HG03342 (cell line): ENCODE measurements around the gene TRIOBP.

Experiments
- ATAC-seq: cut with Tn5 transposase; IDR thresholded peaks from one replicate; pipeline ENCODE4 v1.9.1; 2021; ENCODE audit warnings: mild to moderate bottlenecking, moderate library complexity; ENCODE audit not compliant: unreplicated experiment

TRIOBP gene

DNA sequence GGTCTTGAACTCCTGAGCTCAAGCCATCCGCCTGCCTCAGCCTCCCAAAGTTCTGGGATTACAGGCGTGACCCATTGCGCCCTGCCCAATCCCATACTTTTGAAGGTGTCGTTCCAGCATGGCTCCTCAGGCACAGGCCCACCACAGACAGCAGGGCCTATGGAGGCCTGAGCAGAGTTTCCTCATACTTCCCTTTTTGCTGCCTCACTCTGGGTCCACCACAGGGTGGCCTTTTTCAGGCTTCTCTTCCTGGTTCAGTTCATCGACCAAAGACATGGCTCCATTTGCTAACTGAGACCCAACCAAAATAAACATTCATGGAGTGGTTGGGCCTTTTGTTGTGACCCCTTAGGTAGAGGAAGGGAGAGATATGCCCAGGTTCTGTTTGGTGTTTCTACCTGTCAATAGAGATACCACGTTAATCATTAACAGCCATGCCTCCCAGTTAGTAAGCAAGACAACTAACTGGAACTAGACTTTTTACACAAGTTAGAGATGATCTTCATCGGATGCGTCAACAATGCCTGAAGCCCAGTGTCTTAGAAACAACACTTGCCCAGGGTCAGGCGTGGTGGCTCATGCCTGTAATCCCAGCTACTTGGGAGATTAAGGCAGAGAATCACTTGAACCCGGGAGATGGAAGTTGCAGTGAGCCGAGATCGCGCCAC lies 35.1 kb downstream of the TRIOBP start:
- ATAC-seq, result no peak

GRCh38 chr22:37732699-37733607 lies 36.1 kb downstream of the TRIOBP start:
- no peak for ATAC-seq

- ATAC-seq, result no peak
Observed at GRCh38 chr22:37733625-37734401, 37.0 kb downstream of the TRIOBP start.

DNA sequence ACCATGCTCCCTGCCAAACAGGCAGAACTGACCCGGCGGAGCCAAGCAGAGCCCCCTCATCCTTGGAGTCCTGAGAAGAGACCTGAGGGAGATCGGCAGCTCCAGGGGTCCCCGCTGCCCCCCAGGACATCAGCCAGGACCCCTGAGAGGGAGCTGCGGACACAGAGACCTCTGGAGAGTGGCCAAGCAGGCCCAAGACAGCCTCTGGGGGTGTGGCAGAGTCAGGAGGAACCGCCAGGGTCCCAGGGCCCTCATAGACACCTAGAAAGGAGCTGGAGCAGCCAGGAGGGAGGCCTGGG lies 37.5 kb downstream of the TRIOBP start:
- ATAC-seq, result no peak

- ATAC-seq, result no peak
Observed at GRCh38 chr22:37734964-37735451, 38.2 kb downstream of the TRIOBP start.

GRCh38 chr22:37739035-37739434 lies 42.2 kb downstream of the TRIOBP start:
- no peak for ATAC-seq

GRCh38 chr22:37739611-37740049 lies 42.8 kb downstream of the TRIOBP start:
- ATAC-seq, result no peak

- ATAC-seq, result no peak
Observed at GRCh38 chr22:37740455-37741311, 43.8 kb downstream of the TRIOBP start.

- ATAC-seq, result no peak
Observed at GRCh38 chr22:37741312-37741795, 44.5 kb downstream of the TRIOBP start.

GRCh38 chr22:37742376-37743171 lies 45.7 kb downstream of the TRIOBP start:
- ATAC-seq, result no peak

DNA sequence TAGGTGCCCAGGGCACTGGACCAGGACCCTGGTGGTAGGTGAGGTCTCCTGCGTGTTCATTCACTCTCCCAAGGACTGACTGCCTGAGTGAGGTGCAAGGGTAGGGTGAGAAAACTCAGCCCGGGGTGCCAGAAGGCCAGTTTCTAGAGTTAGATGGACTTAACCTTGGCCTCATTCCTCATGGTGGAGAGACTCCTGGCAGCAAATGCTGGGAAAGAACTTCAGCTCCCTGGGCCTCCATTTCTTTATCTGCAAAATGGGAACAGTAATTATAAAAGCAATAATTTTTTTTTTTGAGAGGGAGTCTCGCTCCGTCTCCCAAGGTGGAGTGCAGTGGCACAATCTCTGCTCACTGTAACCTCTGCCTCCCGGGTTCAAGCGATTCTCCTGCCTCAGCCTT lies 47.7 kb downstream of the TRIOBP start:
- no peak for ATAC-seq

GRCh38 chr22:37745548-37746365 lies 48.9 kb downstream of the TRIOBP start:
- peak; percentile 58 for ATAC-seq

DNA sequence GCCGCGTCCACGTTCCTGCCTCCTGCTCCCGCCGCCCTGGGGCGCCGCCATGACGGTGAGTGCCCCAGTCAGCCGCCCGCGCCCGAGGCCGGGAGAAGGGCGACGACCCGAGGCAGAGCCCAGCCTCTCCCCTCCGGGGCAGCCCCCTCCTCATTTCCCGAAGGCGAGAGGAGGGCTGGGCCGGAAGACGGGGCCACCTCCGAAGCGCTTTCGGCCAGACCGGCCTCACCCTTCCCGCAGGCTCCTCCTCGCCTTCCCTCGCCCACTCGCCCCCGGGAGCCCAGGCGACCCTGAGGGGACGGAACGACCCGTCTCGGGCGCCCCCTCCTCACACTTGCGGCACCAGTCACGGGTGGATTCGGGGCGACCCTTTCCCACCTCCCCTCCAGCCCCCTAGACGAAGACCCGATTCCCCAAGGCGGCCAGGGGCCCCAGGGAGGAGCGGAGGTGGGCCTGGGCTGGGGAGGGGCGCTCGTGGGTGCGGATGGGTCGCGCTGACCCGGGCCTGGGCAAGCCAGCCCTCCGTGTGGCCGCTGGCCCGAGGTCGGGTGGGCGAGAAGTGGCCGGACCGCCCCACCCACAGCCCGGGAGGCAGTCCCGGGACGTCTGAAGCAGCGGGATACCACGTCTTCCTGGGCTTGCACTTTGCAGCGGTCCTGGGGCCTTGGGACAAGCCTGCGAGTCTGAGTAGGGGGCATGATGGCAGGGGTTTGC lies 49.7 kb downstream of the TRIOBP start:
- peak; percentile 24 for ATAC-seq

GRCh38 chr22:37747080-37747714 lies 50.3 kb downstream of the TRIOBP start:
- no peak for ATAC-seq

DNA sequence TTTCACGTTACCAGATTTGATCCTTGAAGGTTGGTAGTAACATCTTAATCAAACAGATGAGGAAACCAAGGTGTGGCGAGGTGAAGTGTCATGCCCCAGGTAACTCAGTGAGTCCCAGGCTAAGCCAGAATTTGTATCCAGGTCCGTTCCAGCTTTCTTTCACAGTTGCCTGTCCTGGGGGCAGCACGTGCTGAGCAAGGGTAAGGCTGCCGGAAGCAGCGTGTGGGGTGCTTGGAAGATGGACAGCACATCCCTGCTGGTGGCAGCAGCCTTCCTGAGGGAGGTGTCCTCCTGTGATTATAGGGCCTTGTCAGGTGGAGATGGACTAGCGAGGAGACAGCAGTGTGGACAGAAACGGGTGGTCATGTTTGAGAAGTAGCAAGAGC lies 50.9 kb downstream of the TRIOBP start:
- no peak for ATAC-seq

- ATAC-seq, result no peak
Observed at GRCh38 chr22:37748659-37749058, 51.8 kb downstream of the TRIOBP start.

DNA sequence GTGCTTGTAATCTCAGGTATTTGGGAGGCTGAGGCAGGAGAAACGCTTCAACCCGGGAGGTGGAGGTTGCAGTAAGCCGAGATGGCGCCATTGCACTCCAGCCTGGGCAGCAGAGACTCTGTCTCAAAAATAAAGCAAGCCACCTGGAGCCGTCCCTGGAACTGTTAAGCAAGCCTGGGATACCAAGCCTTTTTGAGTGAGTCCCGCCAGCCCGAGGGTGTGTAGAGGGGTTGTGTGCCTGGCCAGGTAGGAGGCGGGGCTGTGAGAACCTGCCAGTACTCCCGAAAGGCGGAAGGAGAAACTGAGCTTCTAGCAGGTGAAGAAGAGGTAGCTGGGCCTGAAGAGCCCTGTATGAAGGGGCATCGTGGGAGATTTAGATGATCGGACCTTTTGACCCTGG lies 52.4 kb downstream of the TRIOBP start:
- no peak for ATAC-seq
